ENCODE data around the gene SIRPB2. TPM values are rescaled to one million over a fixed set of nuclear protein-coding genes. Genes with fewer than 3 reads are reported as not detected.

SIRPB2 gene
- total and polyA plus RNA-seq, 2 donors (not counting 3 experiments of a cell fraction or from before 2014, with no cell fraction given) = 9.5 to 19.7 TPM

DNA sequence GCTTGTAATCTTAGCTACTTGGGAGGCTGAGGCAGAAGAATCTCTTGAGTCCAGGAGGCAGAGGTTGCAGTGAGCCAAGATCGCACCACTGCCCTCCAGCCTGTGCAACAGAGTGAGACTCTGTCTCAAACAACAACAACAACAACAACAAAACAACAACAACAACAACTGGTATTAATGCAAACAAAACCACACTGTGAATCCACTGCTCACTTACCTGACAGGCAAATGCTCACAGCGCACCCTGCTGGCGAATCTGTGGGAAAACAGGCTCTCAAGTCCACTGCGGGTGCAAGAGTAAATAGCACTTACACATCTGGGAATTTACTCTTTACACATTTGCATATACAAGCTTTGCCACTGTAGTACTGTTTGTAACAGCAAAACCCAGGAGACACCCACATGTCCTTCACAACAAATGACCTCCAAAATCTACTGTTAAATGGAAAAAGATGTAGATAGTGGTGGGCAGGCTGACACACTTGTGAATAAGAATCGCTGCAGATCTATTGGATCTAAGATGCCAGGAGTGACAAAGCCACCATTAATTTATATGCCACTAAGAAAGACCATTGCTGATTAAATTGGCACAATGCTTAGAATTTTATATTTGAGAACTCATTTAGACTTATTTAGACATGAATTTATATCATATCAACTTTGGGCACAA lies 53.9 kb downstream of the SIRPB2 start:
- intact Hi-C loops (cut with micrococcal nuclease) = loop anchor here (1.0 to 2.0 kb wide), 5 partner anchors 64 to 212 kb away; no protein-coding TSS in a partner anchor
- Histone ChIP-seq H3K27me3 (ENCODE audit: control insufficient read depth in 2 of 2, insufficient read depth in 2 of 2, low read length in 2 of 2) (no peaks in the 10 kb centered on the region), H3K27ac (ENCODE audit: insufficient read depth, low read depth, low read length) (no peak overlapping the region), H3K4me3 (replicated peaks in 1 of 3; ENCODE audit: insufficient read depth in 1 of 3, low read depth in 1 of 3, low read length in 3 of 3) (no peak overlapping the region), H4K20me1 (replicated peaks; ENCODE audit: control insufficient read depth, extremely low read depth, insufficient read depth, low read length) (no peaks in the 10 kb centered on the region), H3K4me2 (ENCODE audit: insufficient read depth, low read length) (no peak overlapping the region), H3K36me3 (ENCODE audit: control insufficient read depth in 2 of 2, extremely low read depth in 1 of 2, insufficient read depth in 2 of 2, low read length in 2 of 2) (peaks cover 0 to 3% of the 10 kb centered on the region in 2 experiments), H3K4me1 (ENCODE audit: control insufficient read depth, extremely low read depth, insufficient read depth, low read length) (peaks cover 18% of the 10 kb centered on the region), H3K9me3 (replicated peaks; ENCODE audit: control insufficient read depth, insufficient read depth, low read length) (no peaks in the 10 kb centered on the region), H3K9me1 (replicated peaks; ENCODE audit: control insufficient read depth, extremely low read depth, insufficient read depth, low read length) (no peaks in the 10 kb centered on the region), H2AFZ (ENCODE audit: low read depth, low read length) (no peak overlapping the region), H3K9ac (replicated peaks; ENCODE audit: extremely low read depth, insufficient read depth, low read length) (no peak overlapping the region), H3K79me2 (ENCODE audit: control insufficient read depth, insufficient read depth, low read length) (no peaks in the 10 kb centered on the region)
- ChIA-PET POLR2A (interaction anchor here (0.9 kb wide), 2 partner anchors 46 to 53 kb away, joined by 3 to 5 read pairs; no protein-coding TSS in a partner anchor), CTCF (interaction anchor here (0.6 to 5.5 kb wide), 43 partner anchors 10 to 340 kb away, joined by 3 to 107 read pairs (median 4); partner anchors contain the start of genes FKBP1A, NSFL1C, RAD21L1 and SNPH)
- DNase-seq (ENCODE audit: low read depth, low spot score) (peak; percentile 80), FAIRE-seq (peak; percentile 98)
- TF ChIP-seq POLR2AphosphoS5 (IDR thresholded peaks at IDR 0.05; ENCODE audit: insufficient read depth, low read depth, low read length) = no peak
- TF ChIP-seq, protein P1, sequence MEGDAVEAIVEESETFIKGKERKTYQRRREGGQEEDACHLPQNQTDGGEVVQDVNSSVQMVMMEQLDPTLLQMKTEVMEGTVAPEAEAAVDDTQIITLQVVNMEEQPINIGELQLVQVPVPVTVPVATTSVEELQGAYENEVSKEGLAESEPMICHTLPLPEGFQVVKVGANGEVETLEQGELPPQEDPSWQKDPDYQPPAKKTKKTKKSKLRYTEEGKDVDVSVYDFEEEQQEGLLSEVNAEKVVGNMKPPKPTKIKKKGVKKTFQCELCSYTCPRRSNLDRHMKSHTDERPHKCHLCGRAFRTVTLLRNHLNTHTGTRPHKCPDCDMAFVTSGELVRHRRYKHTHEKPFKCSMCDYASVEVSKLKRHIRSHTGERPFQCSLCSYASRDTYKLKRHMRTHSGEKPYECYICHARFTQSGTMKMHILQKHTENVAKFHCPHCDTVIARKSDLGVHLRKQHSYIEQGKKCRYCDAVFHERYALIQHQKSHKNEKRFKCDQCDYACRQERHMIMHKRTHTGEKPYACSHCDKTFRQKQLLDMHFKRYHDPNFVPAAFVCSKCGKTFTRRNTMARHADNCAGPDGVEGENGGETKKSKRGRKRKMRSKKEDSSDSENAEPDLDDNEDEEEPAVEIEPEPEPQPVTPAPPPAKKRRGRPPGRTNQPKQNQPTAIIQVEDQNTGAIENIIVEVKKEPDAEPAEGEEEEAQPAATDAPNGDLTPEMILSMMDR (IDR thresholded peaks at IDR 0.05; ENCODE audit: extremely low read depth in 1 of 2, insufficient read depth in 1 of 2, low read depth in 1 of 2, low read length in 2 of 2) = peak; percentile 82 to 85
- BruUV-seq (replicated peaks) = no TSS peak
- dilution Hi-C loops (cut with MboI; ENCODE audit: extremely low pct_ligation_motif_present, low sequenced_read_pairs) = loop anchor here (25.0 kb wide), 1 partner anchor 125 kb away; no protein-coding TSS in a partner anchor

DNA sequence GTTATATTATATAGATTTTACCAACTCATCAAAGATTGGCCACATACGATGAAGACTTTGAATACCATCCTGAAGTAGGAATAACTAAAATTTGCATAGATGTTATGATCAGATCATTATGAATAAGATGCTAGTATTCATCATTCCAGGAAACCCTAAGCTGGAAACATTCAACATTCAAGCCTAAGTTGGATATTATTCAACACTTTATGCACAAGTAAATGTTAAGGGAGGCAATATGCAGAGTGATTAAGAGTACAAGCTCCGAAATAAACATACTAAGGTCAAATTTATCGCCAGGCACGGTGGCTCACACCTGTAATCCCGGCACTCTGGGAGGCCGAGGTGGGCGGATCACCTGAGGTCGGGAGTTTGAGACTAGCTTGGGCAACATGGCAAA lies 55.0 kb downstream of the SIRPB2 start:
- Histone ChIP-seq H3K36me3 (ENCODE audit: control insufficient read depth in 2 of 2, extremely low read depth in 1 of 2, insufficient read depth in 2 of 2, low read length in 2 of 2) (no peaks in the 10 kb centered on the region), H2AFZ (ENCODE audit: low read depth, low read length) (no peak overlapping the region), H3K27ac (ENCODE audit: insufficient read depth, low read depth, low read length) (no peak overlapping the region), H3K4me3 (replicated peaks in 1 of 3; ENCODE audit: insufficient read depth in 1 of 3, low read depth in 1 of 3, low read length in 3 of 3) (no peak overlapping the region), H3K79me2 (ENCODE audit: control insufficient read depth, insufficient read depth, low read length) (no peaks in the 10 kb centered on the region), H4K20me1 (replicated peaks; ENCODE audit: control insufficient read depth, extremely low read depth, insufficient read depth, low read length) (no peaks in the 10 kb centered on the region), H3K4me1 (ENCODE audit: control insufficient read depth, extremely low read depth, insufficient read depth, low read length) (peaks cover 18% of the 10 kb centered on the region), H3K9ac (replicated peaks; ENCODE audit: extremely low read depth, insufficient read depth, low read length) (no peak overlapping the region), H3K27me3 (ENCODE audit: control insufficient read depth in 2 of 2, insufficient read depth in 2 of 2, low read length in 2 of 2) (no peaks in the 10 kb centered on the region), H3K9me1 (replicated peaks; ENCODE audit: control insufficient read depth, extremely low read depth, insufficient read depth, low read length) (no peaks in the 10 kb centered on the region), H3K4me2 (ENCODE audit: insufficient read depth, low read length) (no peak overlapping the region), H3K9me3 (replicated peaks; ENCODE audit: control insufficient read depth, insufficient read depth, low read length) (no peaks in the 10 kb centered on the region)
- DNase-seq (ENCODE audit: low read depth, low spot score) (no peak), FAIRE-seq (no peak)
- TF ChIP-seq POLR2AphosphoS5 (IDR thresholded peaks at IDR 0.05; ENCODE audit: insufficient read depth, low read depth, low read length) (no peak), MYC (IDR thresholded peaks at IDR 0.05; ENCODE audit: low read depth, low read length) (no peak), FOS (IDR thresholded peaks at IDR 0.05; ENCODE audit: borderline replicate concordance, insufficient read depth, low read length) (no peak), EZH2 (IDR thresholded peaks at IDR 0.05; ENCODE audit: borderline replicate concordance, low read depth, low read length, severe bottlenecking) (no peak), GATA2 (IDR thresholded peaks at IDR 0.05; ENCODE audit: insufficient read depth, insufficient read length, low read depth, low read length) (no peak), JUN (IDR thresholded peaks at IDR 0.05; ENCODE audit: borderline replicate concordance, insufficient read depth, insufficient read length, low read depth) (no peak), POLR2A (IDR thresholded peaks at IDR 0.05; ENCODE audit: low read depth, low read length) (no peak)
- TF ChIP-seq, protein P2, sequence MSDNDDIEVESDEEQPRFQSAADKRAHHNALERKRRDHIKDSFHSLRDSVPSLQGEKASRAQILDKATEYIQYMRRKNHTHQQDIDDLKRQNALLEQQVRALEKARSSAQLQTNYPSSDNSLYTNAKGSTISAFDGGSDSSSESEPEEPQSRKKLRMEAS (IDR thresholded peaks at IDR 0.05; ENCODE audit: insufficient read depth, insufficient read length) = no peak
- TF ChIP-seq, protein P1 (IDR thresholded peaks at IDR 0.05; ENCODE audit: extremely low read depth in 1 of 2, insufficient read depth in 1 of 2, low read depth in 1 of 2, low read length in 2 of 2) = no peak
- CTCF ChIA-PET = interaction anchor here (1.0 to 5.5 kb wide), 16 partner anchors 9 to 135 kb away, joined by 3 to 107 read pairs (median 12); partner anchors contain the start of gene FKBP1A
- BruUV-seq (replicated peaks) = no TSS peak
- intact Hi-C loops (cut with micrococcal nuclease) = loop anchor here (2.0 kb wide), 1 partner anchor 113 kb away; no protein-coding TSS in a partner anchor
- POLR2A ChIA-PET = interaction anchor here (0.9 kb wide), 2 partner anchors 45 to 52 kb away, joined by 3 to 5 read pairs; no protein-coding TSS in a partner anchor
- dilution Hi-C loops (cut with MboI; ENCODE audit: extremely low pct_ligation_motif_present, low sequenced_read_pairs) = loop anchor here (25.0 kb wide), 1 partner anchor 124 kb away; no protein-coding TSS in a partner anchor

All from endothelial cell of umbilical vein (primary cell).